Measurements from ENCODE around the gene ADGRG7. TPM values are rescaled to one million over a fixed set of nuclear protein-coding genes. Genes with fewer than 3 reads are reported as not detected.

ADGRG7 gene
- total and polyA plus RNA-seq, 2 donors (not counting 1 experiment from before 2014, with no cell fraction given), result not detected

GRCh38 chr3:100695696-100696095 is 86.3 kb downstream of the ADGRG7 start:
- no peaks in the 10 kb centered on the region for H3K4me1 Mint-ChIP-seq
- Histone ChIP-seq H3K27ac (ENCODE audit: low read length in 2 of 2) (no peak overlapping the region), H2AFZ (ENCODE audit: insufficient read depth, low read depth, low read length, poor library complexity, severe bottlenecking) (no peak overlapping the region), H3K4me1 (ENCODE audit: control insufficient read depth in 2 of 2, insufficient read depth in 2 of 2, low read length in 2 of 2) (no peaks in the 10 kb centered on the region), H4K20me1 (ENCODE audit: control insufficient read depth, insufficient read depth, low read length, poor library complexity, severe bottlenecking) (no peaks in the 10 kb centered on the region), H3K9me3 (ENCODE audit: control extremely low read depth in 1 of 3, control insufficient read depth in 2 of 3, insufficient read depth in 1 of 3, low read length in 2 of 3) (no peaks in the 10 kb centered on the region), H3K9ac (ENCODE audit: low read length) (no peak overlapping the region), H3K4me3 (ENCODE audit: control extremely low read depth in 1 of 5, extremely low read depth in 1 of 5, insufficient read depth in 1 of 5, low read depth in 2 of 5, low read length in 4 of 5) (no peak overlapping the region), H3K27me3 (replicated peaks in 1 of 4; ENCODE audit: control extremely low read depth in 1 of 4, control insufficient read depth in 3 of 4, insufficient read depth in 4 of 4, low read length in 3 of 4) (peaks cover 0 to 45% (median 10%) of the 10 kb centered on the region in 4 experiments), H3K36me3 (replicated peaks in 1 of 2; ENCODE audit: control extremely low read depth in 1 of 2, control insufficient read depth in 1 of 2, extremely low read depth in 1 of 2, insufficient read depth in 2 of 2, low read length in 1 of 2) (no peaks in the 10 kb centered on the region), H3K4me2 (replicated peaks; ENCODE audit: low read depth, low read length, poor library complexity, severe bottlenecking) (no peak overlapping the region), H3K79me2 (ENCODE audit: control insufficient read depth, insufficient read depth, low read length) (no peaks in the 10 kb centered on the region)
- H3K27ac Mint-ChIP-seq, result no peak overlapping the region
- ATAC-seq (ENCODE audit: low read depth), result no peak
- intact Hi-C loops (cut with micrococcal nuclease), result no loop called here
- no peaks in the 10 kb centered on the region for H3K9me3 Mint-ChIP-seq (ENCODE audit: insufficient read depth)
- WGBS (ENCODE audit: insufficient coverage), result no CpG with 5 or more reads among the region's 2 CpGs
- TF ChIP-seq CTCF (IDR thresholded peaks at IDR 0.05) (no peak), EZH2 (IDR thresholded peaks at IDR 0.05; ENCODE audit: borderline replicate concordance, insufficient read depth, low read depth, low read length, poor library complexity, severe bottlenecking) (no peak)
- POLR2A ChIA-PET, result no interaction called here
- peaks cover 57% of the 10 kb centered on the region for H3K27me3 Mint-ChIP-seq
- no peak for DNase-seq
- H3K4me3 Mint-ChIP-seq, result no peak overlapping the region
- CTCF ChIA-PET, result no interaction called here

- TF ChIP-seq CTCF (IDR thresholded peaks at IDR 0.05), result no peak
- no peak for TF ChIP-seq EZH2 (IDR thresholded peaks at IDR 0.05; ENCODE audit: borderline replicate concordance, insufficient read depth, low read depth, low read length, poor library complexity, severe bottlenecking)
- no peaks in the 10 kb centered on the region for H3K9me3 ChIP-seq (ENCODE audit: control extremely low read depth in 1 of 3, control insufficient read depth in 2 of 3, insufficient read depth in 1 of 3, low read length in 2 of 3)
- no peak overlapping the region for H3K9ac ChIP-seq (ENCODE audit: low read length)
- no peak overlapping the region for H3K27ac Mint-ChIP-seq
- no peaks in the 10 kb centered on the region for H3K79me2 ChIP-seq (ENCODE audit: control insufficient read depth, insufficient read depth, low read length)
- DNase-seq (no peak), ATAC-seq (ENCODE audit: low read depth) (no peak)
- peaks cover 0 to 45% (median 10%) of the 10 kb centered on the region in 4 experiments for H3K27me3 ChIP-seq (replicated peaks in 1 of 4; ENCODE audit: control extremely low read depth in 1 of 4, control insufficient read depth in 3 of 4, insufficient read depth in 4 of 4, low read length in 3 of 4)
- no peak overlapping the region for H3K4me3 Mint-ChIP-seq
- no peaks in the 10 kb centered on the region for H4K20me1 ChIP-seq (ENCODE audit: control insufficient read depth, insufficient read depth, low read length, poor library complexity, severe bottlenecking)
- ChIA-PET CTCF (no interaction called here), POLR2A (no interaction called here)
- no peaks in the 10 kb centered on the region for H3K36me3 ChIP-seq (replicated peaks in 1 of 2; ENCODE audit: control extremely low read depth in 1 of 2, control insufficient read depth in 1 of 2, extremely low read depth in 1 of 2, insufficient read depth in 2 of 2, low read length in 1 of 2)
- intact Hi-C loops (cut with micrococcal nuclease), result no loop called here
- peaks cover 62% of the 10 kb centered on the region for H3K27me3 Mint-ChIP-seq
- WGBS (ENCODE audit: insufficient coverage), result 60% methylated on average over 1 of the region's 3 CpGs
- H3K9me3 Mint-ChIP-seq (ENCODE audit: insufficient read depth), result no peaks in the 10 kb centered on the region
- H2AFZ ChIP-seq (ENCODE audit: insufficient read depth, low read depth, low read length, poor library complexity, severe bottlenecking), result no peak overlapping the region
- H3K4me2 ChIP-seq (replicated peaks; ENCODE audit: low read depth, low read length, poor library complexity, severe bottlenecking), result no peak overlapping the region
- no peak overlapping the region for H3K4me3 ChIP-seq (ENCODE audit: control extremely low read depth in 1 of 5, extremely low read depth in 1 of 5, insufficient read depth in 1 of 5, low read depth in 2 of 5, low read length in 4 of 5)
- H3K4me1 Mint-ChIP-seq, result no peaks in the 10 kb centered on the region
- no peak overlapping the region for H3K27ac ChIP-seq (ENCODE audit: low read length in 2 of 2)
- H3K4me1 ChIP-seq (ENCODE audit: control insufficient read depth in 2 of 2, insufficient read depth in 2 of 2, low read length in 2 of 2), result no peaks in the 10 kb centered on the region
These were observed 86.8 kb downstream of the ADGRG7 start for GRCh38 chr3:100696161-100696560.
